ENCODE data around the gene C1QA. TPM values are rescaled to one million over a fixed set of nuclear protein-coding genes. Genes with fewer than 3 reads are reported as not detected.

The C1QA gene
- total RNA-seq, 3 donors from 2014 or later (not counting 1 experiment from before 2014, with no cell fraction given): 0.43 to 3.9 TPM; not detected in 1

DNA sequence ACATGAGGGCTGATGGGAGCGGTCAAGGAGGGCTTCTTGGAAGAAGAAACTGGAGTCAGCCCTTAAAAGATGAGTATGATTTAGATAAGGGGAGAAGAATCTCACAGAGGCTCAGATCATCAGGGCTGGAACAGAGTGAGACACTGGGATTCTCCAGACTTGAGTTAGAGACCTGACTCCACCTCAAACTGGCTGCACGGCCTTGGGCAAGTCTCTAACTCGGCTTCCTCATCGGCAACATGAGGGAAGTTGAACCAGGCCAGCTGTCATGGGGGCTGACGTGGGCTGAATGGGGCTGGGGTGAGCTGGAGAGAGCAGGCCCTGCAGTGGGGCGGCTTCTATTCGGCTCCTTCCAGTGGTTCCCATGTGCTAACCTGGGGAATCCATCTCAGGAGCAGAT lies 9.5 kb downstream of the C1QA start:
- Histone ChIP-seq H3K27me3 (ENCODE audit: control insufficient read depth, insufficient read depth, low read length) (no peaks in the 10 kb centered on the region), H3K4me1 (ENCODE audit: control insufficient read depth, insufficient read depth, low read length) (peaks cover 4% of the 10 kb centered on the region), H3K27ac (ENCODE audit: low read length) (no peak overlapping the region), H3K9me3 (ENCODE audit: control insufficient read depth, insufficient read depth, low read length) (no peaks in the 10 kb centered on the region), H3K4me3 (ENCODE audit: low read length) (no peak overlapping the region), H3K36me3 (ENCODE audit: control insufficient read depth, insufficient read depth, low read length) (no peaks in the 10 kb centered on the region)
- no peaks in the 10 kb centered on the region for H3K4me1 Mint-ChIP-seq
- H3K36me3 Mint-ChIP-seq: no peaks in the 10 kb centered on the region
- H3K27me3 Mint-ChIP-seq (ENCODE audit: low read depth in 2 of 2): peaks cover 0 to 3% of the 10 kb centered on the region in 2 donors
- intact Hi-C loops (cut with micrococcal nuclease): no loop called here
- H3K27ac Mint-ChIP-seq: no peak overlapping the region
- H3K4me3 Mint-ChIP-seq: no peak overlapping the region
- TF ChIP-seq, protein P1, sequence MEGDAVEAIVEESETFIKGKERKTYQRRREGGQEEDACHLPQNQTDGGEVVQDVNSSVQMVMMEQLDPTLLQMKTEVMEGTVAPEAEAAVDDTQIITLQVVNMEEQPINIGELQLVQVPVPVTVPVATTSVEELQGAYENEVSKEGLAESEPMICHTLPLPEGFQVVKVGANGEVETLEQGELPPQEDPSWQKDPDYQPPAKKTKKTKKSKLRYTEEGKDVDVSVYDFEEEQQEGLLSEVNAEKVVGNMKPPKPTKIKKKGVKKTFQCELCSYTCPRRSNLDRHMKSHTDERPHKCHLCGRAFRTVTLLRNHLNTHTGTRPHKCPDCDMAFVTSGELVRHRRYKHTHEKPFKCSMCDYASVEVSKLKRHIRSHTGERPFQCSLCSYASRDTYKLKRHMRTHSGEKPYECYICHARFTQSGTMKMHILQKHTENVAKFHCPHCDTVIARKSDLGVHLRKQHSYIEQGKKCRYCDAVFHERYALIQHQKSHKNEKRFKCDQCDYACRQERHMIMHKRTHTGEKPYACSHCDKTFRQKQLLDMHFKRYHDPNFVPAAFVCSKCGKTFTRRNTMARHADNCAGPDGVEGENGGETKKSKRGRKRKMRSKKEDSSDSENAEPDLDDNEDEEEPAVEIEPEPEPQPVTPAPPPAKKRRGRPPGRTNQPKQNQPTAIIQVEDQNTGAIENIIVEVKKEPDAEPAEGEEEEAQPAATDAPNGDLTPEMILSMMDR (IDR thresholded peaks at IDR 0.05): no peak
- DNase-seq: no peak
- H3K9me3 Mint-ChIP-seq: no peaks in the 10 kb centered on the region
- WGBS (ENCODE audit: insufficient coverage): 69% methylated on average over 7 of the region's 7 CpGs
- ATAC-seq: no peak

DNA sequence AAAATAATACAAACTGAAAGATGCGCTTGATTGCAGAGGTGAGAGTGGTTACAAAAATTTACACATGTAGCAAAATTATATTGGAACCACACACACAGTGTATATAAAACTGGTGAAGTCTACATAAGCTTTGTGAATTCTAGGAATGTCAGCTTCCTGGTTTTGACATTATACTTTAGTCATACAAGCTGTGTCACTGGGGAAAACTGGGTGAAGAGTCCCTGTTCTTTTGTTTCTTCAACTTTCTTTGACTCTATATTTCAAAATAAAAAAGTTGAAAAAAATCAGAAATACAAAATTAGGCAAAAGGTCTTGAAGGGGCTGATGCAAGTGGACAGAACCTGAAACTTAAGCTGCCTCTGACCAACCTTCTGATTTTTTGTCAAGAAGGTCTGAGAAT lies 10.0 kb downstream of the C1QA start:
- Histone ChIP-seq H3K4me1 (ENCODE audit: control insufficient read depth, insufficient read depth, low read length) (peaks cover 4% of the 10 kb centered on the region), H3K36me3 (ENCODE audit: control insufficient read depth, insufficient read depth, low read length) (no peaks in the 10 kb centered on the region), H3K9me3 (ENCODE audit: control insufficient read depth, insufficient read depth, low read length) (no peaks in the 10 kb centered on the region), H3K27ac (ENCODE audit: low read length) (no peak overlapping the region), H3K27me3 (ENCODE audit: control insufficient read depth, insufficient read depth, low read length) (no peaks in the 10 kb centered on the region), H3K4me3 (ENCODE audit: low read length) (no peak overlapping the region)
- no peaks in the 10 kb centered on the region for H3K4me1 Mint-ChIP-seq
- H3K36me3 Mint-ChIP-seq: no peaks in the 10 kb centered on the region
- H3K4me3 Mint-ChIP-seq: no peak overlapping the region
- WGBS (ENCODE audit: insufficient coverage): no CpG with 5 or more reads among the region's 1 CpG
- H3K9me3 Mint-ChIP-seq: no peaks in the 10 kb centered on the region
- peaks cover 0 to under 1% of the 10 kb centered on the region in 2 donors for H3K27me3 Mint-ChIP-seq (ENCODE audit: low read depth in 2 of 2)
- ATAC-seq (no peak), DNase-seq (no peak)
- intact Hi-C loops (cut with micrococcal nuclease): no loop called here
- TF ChIP-seq, protein P1 (IDR thresholded peaks at IDR 0.05): no peak
- no peak overlapping the region for H3K27ac Mint-ChIP-seq

DNA sequence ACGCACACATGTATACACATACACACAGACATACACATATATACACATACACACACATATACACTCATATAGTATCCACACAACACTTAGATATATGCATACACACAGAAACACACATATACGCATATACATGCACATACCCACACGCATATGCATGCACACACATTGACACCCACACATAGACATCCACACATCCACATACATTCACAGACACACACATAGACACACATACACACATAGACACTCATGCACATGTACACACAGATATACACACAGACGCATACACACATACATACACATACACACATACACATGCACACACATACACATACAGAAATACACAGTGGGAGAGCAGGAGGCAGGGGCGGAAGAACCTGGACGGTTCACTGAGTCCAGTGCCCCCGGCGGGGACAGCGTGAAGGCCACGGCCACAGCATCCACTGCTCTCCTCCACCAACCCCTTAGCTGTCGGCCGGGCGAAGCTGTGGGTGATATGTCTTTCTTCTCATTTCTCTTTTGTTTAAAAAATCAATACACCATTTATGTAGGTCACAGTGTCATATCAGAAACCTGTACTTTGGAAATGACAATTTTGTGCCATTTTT lies 13.8 kb downstream of the C1QA start:
- no peaks in the 10 kb centered on the region for H3K36me3 ChIP-seq (ENCODE audit: control insufficient read depth, insufficient read depth, low read length)
- intact Hi-C loops (cut with micrococcal nuclease): no loop called here
- peak in 1 of 3 donors; percentile 14 for ATAC-seq
- H3K4me1 ChIP-seq (ENCODE audit: control insufficient read depth, insufficient read depth, low read length): no peaks in the 10 kb centered on the region
- no peaks in the 10 kb centered on the region for H3K9me3 ChIP-seq (ENCODE audit: control insufficient read depth, insufficient read depth, low read length)
- Mint-ChIP-seq H3K27ac (no peak overlapping the region), H3K4me3 (no peak overlapping the region), H3K27me3 (ENCODE audit: low read depth in 2 of 2) (peaks cover 0 to 2% of the 10 kb centered on the region in 2 donors), H3K4me1 (no peaks in the 10 kb centered on the region), H3K9me3 (no peaks in the 10 kb centered on the region), H3K36me3 (no peaks in the 10 kb centered on the region)
- TF ChIP-seq, protein P1 (IDR thresholded peaks at IDR 0.05): no peak
- H3K27ac ChIP-seq (ENCODE audit: low read length): no peak overlapping the region
- no peak overlapping the region for H3K4me3 ChIP-seq (ENCODE audit: low read length)
- no peak for DNase-seq
- no peaks in the 10 kb centered on the region for H3K27me3 ChIP-seq (ENCODE audit: control insufficient read depth, insufficient read depth, low read length)
- 95% methylated on average over 13 of the region's 13 CpGs for WGBS (ENCODE audit: insufficient coverage)

All from natural killer cell (primary cell).